Adrenal gland (tissue), 12 donors: Measurements from ENCODE around the gene EPHB1. TPM values are rescaled to one million over a fixed set of nuclear protein-coding genes. Genes with fewer than 3 reads are reported as not detected.

Source experiments
- DNase-seq, 7 donors: peaks; one replicate each; pipeline ENCODE4 v3.0.0-alpha.2; 2019 to 2020
- H3K27ac ChIP-seq, 5 donors: fragments of 200-600 bp; sonication (generic) in 4 of 5; 1 replicate in 3 of 5; 2 replicates in 2 of 5; pipeline versions ENCODE4 v1.5.1 to v1.8.0; 2016 to 2020; ENCODE audit warnings: mild to moderate bottlenecking in 1 of 5
- H3K27me3 ChIP-seq: fragments of 200-600 bp; 2 replicates; pipeline ENCODE4 v1.8.0; 2021
- H3K36me3 ChIP-seq, 2 donors: fragments of 200-600 bp; replicated peaks in 1 of 2; 1 replicate in 1 of 2; 2 replicates in 1 of 2; pipeline versions ENCODE4 v1.5.1 to v1.8.0; 2018 to 2022
- H3K4me1 ChIP-seq, 2 donors: fragments of 200-600 bp; replicated peaks in 1 of 2; 1 replicate in 1 of 2; 2 replicates in 1 of 2; pipeline versions ENCODE4 v1.5.1 to v1.8.0; 2018 to 2021
- H3K4me3 ChIP-seq, 4 donors: fragments of 200-600 bp; sonication (generic) in 3 of 4; one replicate each; pipeline ENCODE4 v1.5.1; 2016 to 2018
- H3K9me3 ChIP-seq, 3 donors: fragments of 200-600 bp; sonication (generic) in 1 of 3; replicated peaks in 1 of 3; 1 replicate in 2 of 3; 2 replicates in 1 of 3; pipeline versions ENCODE4 v1.5.1 to v1.8.0; 2016 to 2021
- POLR2A ChIP-seq, 2 donors: fragments of 450-650 bp; IDR thresholded peaks; one replicate each; pipeline ENCODE4 v1.6.1; 2017; ENCODE audit warnings: antibody characterized with exemption in 2 of 2, mild to moderate bottlenecking in 2 of 2, moderate library complexity in 1 of 2
- WGBS, 4 donors: extraction: QIAGEN DNeasy Blood & Tissue Kit in 2 of 4; methylation state at CpG; one replicate each; pipeline versions ENCODE4 v1.1.5 to v1.1.7; 2013 to 2017; 5-methylcytosine and 5-hydroxymethylcytosine counted together
- intact Hi-C, 2 donors: fragments of 100-400 bp; cut with DNase I; formaldehyde crosslinking; loops; one replicate each; pipeline versions ENCODE4 v1.14.1 to v1.15.0; 2022 to 2023
- polyA plus RNA-seq, 3 donors: library from polyadenylated mRNA; stranded (reverse); fragments of 200-250 nt in 2 of 3; fragments of 350-450 nt in 1 of 3; fragmentation: Illumina TruSeq in 1 of 3; extraction: RNeasy Lipid Tissue Mini Kit (QIAGEN cat#74804) in 1 of 3; gene quantifications; one replicate each; pipeline ENCODE4 v1.2.3, GENCODE V29; 2013 to 2014
- total RNA-seq, 9 donors: library from RNA; depleted of rRNA in 4 of 9; stranded (reverse); fragments of >200 nt in 4 of 9; fragments of 120-200 nt in 1 of 9; fragmentation: NEBNext Ultra II Directional in 1 of 9; extraction: Animal tissue kit (Norgen Biotek cat#: 25700) in 1 of 9; gene quantifications; one replicate each; pipeline versions ENCODE4 v1.1.0 to v1.2.4, GENCODE V29; 2013 to 2023
- TF ChIP-seq, protein P1 (sequence below), 6 experiments: fragments of 450-650 bp in 4 of 6; fragments of 200-600 bp in 2 of 6; sonication (generic) in 1 of 6; IDR thresholded peaks; 1 replicate in 5 of 6; 2 replicates in 1 of 6; pipeline versions ENCODE4 v1.5.1 to v1.8.0; 2016 to 2021; ENCODE audit warnings: antibody characterized with exemption in 6 of 6, mild to moderate bottlenecking in 2 of 6, moderate library complexity in 1 of 6
- donor health status: healthy with polysubstance abuse.
- donor health status: Bipolar disorder and iron deficiency.
- donor health status: DM: yes; HTN: yes; CAD: no.
- donor health status: DM: no; HTN: no; CAD: no.
- donor health status: DM: no; HTN: no; CAD: no.
- donor health status: DM: yes; HTN: yes; CAD: no.

EPHB1 gene
- total and polyA plus RNA-seq, 12 donors = 0.10 to 3.4 (median 0.98) TPM

DNA sequence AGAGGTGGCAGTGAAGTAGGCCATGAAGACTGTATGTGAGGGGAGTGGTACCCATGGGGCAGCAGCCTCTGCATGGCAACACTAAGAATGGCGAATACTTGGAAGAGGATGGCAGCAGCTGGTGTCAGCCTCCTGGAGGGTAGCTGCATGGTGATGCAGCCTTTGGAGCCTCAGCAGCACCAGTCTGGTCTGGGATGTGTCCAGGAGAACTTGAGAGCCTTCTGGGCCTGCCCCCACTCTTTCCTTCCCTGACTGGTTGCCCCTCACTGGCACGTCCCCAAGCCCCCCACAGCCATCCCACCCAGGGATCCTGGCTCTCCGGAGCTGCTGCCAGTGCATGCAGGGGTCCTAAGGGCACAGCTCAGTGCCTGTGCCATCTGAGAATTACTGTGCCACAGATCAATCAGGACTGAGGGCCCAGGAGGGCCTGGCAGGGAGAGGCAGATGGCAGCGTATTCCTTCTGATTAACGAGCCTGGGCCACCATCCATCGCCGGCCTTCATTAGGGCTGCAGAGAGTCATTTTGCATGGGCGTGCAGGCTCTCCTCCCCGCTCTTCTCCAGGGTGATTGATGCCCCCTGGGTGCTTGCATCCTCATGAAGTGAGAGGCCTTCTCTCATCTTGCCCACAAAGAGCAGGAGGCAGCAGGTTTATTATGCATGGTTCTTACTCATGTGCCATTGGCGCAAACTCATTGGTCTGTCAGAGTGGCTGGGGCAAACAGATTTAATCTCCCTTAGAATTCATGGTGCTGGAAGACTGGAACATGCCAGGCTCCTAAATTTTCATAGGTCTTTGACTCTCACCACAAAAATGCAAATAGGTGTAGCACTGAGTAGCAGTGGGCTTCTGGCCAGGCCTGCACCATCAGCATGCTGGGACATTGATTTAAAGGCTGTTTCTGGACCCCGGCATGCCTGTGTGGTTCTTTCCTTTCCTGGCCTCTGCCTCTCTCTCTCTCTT, 116.8 kb downstream of the EPHB1 start:
- Histone ChIP-seq H3K36me3 (no peaks in the 10 kb centered on the region), H3K9me3 (no peaks in the 10 kb centered on the region), H3K4me1 (no peaks in the 10 kb centered on the region), H3K27ac (no peak overlapping the region), H3K4me3 (no peak overlapping the region), H3K27me3 (no peaks in the 10 kb centered on the region)
- DNase-seq = no peak
- intact Hi-C loops = no loop called here
- TF ChIP-seq, protein P1, sequence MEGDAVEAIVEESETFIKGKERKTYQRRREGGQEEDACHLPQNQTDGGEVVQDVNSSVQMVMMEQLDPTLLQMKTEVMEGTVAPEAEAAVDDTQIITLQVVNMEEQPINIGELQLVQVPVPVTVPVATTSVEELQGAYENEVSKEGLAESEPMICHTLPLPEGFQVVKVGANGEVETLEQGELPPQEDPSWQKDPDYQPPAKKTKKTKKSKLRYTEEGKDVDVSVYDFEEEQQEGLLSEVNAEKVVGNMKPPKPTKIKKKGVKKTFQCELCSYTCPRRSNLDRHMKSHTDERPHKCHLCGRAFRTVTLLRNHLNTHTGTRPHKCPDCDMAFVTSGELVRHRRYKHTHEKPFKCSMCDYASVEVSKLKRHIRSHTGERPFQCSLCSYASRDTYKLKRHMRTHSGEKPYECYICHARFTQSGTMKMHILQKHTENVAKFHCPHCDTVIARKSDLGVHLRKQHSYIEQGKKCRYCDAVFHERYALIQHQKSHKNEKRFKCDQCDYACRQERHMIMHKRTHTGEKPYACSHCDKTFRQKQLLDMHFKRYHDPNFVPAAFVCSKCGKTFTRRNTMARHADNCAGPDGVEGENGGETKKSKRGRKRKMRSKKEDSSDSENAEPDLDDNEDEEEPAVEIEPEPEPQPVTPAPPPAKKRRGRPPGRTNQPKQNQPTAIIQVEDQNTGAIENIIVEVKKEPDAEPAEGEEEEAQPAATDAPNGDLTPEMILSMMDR (IDR thresholded peaks at IDR 0.05) = no peak
- TF ChIP-seq POLR2A (IDR thresholded peaks at IDR 0.05) = no peak
- 82 to 87% (median 86%) methylated on average over 3 to 11 of the region's 11 CpGs for WGBS, 4 donors

DNA sequence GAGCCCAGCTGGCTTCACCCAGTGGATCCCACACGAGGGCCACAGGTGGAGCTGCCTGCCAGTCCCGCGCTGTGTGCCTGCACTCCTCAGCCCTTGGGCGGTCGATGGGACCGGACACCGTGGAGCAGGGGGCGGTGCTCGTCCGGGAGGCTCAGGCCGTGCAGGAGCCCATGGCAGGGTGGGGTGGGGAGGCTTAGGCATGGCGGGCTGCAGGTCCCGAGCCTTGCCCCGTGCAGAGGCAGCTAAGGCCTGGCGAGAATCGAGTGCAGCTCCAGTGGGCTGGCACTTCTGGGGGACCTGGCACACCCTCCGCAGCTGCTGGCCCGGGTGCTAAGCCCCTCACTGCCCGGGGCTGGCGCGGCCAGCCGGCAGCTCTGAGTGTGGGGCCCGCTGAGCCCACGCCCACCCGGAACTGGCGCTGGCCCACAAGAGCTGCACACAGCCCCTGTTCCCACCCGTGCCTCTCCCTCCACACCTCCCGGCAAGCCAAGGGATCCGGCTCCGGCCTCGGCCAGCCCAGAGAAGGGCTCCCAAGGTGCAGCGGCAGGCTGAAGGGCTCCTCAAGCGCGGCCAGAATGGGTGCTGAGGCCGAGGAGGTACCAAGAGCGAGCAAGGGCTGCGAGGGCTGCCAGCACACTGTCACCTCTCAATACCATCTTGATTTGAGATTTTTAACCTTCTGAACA, 121.4 kb downstream of the EPHB1 start:
- 89 to 95% (median 93%) methylated on average over 10 to 37 of the region's 37 CpGs for WGBS, 4 donors
- Histone ChIP-seq H3K27ac (no peak overlapping the region), H3K9me3 (no peaks in the 10 kb centered on the region), H3K4me1 (no peaks in the 10 kb centered on the region), H3K27me3 (no peaks in the 10 kb centered on the region), H3K36me3 (no peaks in the 10 kb centered on the region), H3K4me3 (no peak overlapping the region)
- intact Hi-C loops = no loop called here
- TF ChIP-seq, protein P1 (IDR thresholded peaks at IDR 0.05) = no peak
- TF ChIP-seq POLR2A (IDR thresholded peaks at IDR 0.05) = no peak
- no peak for DNase-seq

DNA sequence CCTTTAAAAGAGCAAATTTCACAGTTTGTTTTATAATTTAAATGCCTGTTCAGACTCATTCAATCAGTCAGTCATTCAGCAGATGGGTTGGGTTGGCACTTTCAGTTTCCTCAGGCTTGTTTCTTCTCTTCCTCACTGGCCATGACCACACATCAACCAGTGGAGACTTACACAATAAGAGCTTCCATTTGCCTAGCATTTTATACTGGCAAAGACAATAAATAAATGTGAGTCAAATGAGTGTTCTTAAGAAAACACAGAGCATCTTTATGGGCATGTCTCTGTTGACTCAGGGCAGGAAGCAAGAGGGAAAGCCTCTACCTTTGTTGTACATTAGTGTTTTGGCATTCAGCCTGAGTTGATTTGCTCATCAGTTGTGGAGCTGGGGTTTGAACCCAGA, 122.6 kb downstream of the EPHB1 start:
- Histone ChIP-seq H3K4me1 (no peaks in the 10 kb centered on the region), H3K27me3 (no peaks in the 10 kb centered on the region), H3K4me3 (no peak overlapping the region), H3K36me3 (no peaks in the 10 kb centered on the region), H3K9me3 (no peaks in the 10 kb centered on the region), H3K27ac (no peak overlapping the region)
- TF ChIP-seq, protein P1 (IDR thresholded peaks at IDR 0.05) = no peak
- no peak for TF ChIP-seq POLR2A (IDR thresholded peaks at IDR 0.05)
- intact Hi-C loops = no loop called here
- DNase-seq = no peak

DNA sequence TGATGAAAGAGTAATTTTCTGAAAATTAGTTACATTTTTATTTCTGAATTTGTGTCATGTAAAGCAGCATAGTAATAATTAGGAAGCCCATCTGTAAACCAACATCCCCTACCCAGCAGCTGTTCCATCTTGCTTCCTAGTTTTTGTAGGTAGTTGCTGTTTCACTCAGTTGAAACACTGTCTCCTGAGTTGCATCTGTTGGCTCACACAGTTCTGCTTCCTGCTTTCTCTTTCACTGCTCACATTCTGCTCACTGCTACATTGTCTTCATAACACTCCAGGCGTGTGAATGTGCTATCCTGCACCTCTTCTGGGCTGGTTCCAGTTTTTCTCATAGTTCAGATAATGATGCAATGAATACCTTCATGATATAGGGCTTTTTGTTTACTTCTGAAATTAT, 123.4 kb downstream of the EPHB1 start:
- TF ChIP-seq, protein P1 (IDR thresholded peaks at IDR 0.05) = no peak
- no peak for TF ChIP-seq POLR2A (IDR thresholded peaks at IDR 0.05)
- WGBS, 4 donors = 5 to 61% (median 42%) methylated on average over 1 of the region's 1 CpG

More for the DNA sequence above, 123.4 kb downstream of the EPHB1 start:
- H3K27me3 ChIP-seq = no peaks in the 10 kb centered on the region
- no peaks in the 10 kb centered on the region for H3K4me1 ChIP-seq
- DNase-seq = no peak
- H3K4me3 ChIP-seq = no peak overlapping the region
- no peak overlapping the region for H3K27ac ChIP-seq
- H3K36me3 ChIP-seq = no peaks in the 10 kb centered on the region
- no peaks in the 10 kb centered on the region for H3K9me3 ChIP-seq
- intact Hi-C loops = no loop called here
